Measurements from ENCODE around the gene RAVER1. TPM values are rescaled to one million over a fixed set of nuclear protein-coding genes. Genes with fewer than 3 reads are reported as not detected.

Gene RAVER1
- total RNA-seq, 2 experiments from 2014 or later, result 87.0 to 87.8 TPM

DNA sequence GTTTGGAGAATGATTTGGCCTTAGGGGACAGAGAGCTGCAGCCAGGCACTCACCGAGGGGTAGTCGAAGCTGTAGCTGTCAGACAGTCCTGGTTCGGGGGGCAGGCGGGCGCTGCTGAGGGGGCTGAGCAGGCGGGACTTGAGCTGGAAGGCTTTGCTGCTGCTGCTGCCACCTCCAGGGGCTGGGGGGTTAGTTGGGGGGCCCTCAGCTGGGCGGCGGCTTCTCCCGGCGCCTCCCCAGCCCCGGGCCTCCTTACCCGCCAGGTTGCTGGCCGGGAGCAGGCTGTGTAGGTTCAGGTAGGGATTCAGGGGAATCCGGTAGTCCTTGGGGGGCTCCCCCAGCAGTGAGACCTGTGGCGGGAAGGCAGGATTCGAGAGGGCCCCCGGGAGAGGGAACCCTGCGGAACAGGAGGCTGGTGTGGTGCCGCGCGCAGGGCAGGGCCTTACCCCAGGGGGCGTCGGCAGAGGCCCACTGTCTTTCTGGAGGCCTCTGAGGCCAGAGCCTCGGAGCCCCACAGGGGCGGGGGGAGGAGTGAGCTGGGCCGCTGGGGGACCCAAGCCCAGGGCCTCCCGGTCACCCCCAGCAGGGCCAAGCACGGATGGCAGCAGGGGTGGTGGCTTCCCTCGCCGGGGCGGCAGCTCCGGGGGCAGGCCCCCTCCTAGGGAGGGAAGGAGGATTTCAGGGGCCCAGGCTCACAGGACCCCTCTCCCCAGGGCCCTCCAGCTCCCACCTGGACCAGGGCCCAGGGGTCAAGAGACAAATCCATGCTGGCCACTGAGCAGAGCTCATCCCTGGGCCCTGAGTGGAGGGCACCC lies 12.5 kb downstream of the RAVER1 start:
- Mint-ChIP-seq H3K27ac (no peak overlapping the region), H3K27me3 (no peaks in the 10 kb centered on the region), H3K9me3 (ENCODE audit: low read depth) (no peaks in the 10 kb centered on the region), H3K36me3 (peaks cover 33% of the 10 kb centered on the region), H3K4me1 (peaks cover 4% of the 10 kb centered on the region), H3K4me3 (no peak overlapping the region)
- ATAC-seq (no peak), DNase-seq (no peak)
- CTCF ChIA-PET, result interaction anchor here (0.8 kb wide), 1 partner anchor 80 kb away, joined by 3 read pairs; no protein-coding TSS in a partner anchor

DNA sequence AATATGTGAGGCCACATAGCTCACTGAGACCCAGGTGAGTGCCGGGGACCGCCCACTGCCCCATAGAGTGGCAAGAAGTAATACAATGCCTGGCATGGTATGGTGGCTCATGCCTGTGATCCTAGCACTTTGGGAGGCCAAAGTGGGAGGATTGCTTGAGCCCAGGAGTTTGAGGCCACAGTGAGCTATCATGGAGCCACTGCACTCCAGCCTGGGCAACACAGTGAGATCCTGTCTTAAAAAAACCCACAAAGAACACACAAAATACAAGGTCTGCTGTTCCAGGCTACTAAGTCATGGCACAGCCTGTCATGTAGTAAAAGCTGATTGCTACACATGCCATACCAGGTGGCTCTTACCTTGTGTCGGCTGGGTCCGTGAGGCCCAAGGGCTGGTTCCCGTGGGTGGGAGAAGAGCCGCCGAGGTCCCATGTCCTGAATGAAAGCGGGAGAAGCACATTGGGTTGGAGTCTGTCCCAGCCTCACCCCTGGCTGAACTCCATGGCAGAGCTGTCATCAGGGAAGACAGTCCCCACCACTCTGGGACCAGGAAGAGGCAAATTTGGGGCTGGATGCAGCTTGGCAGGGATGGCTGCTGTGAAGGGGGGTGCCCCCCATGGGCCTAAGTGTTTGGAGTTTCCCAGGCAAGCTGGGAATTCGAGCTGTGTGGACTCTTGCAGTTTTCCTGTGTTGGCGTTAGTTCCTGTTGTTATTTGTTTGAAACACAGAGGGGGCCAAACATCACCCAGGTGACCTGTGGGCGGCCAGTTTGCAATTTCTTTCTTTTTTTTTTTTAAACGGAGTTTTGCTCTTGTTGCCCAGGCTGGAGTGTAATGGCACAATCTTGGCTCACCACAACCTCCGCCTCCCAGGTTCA lies 14.3 kb downstream of the RAVER1 start:
- H3K4me3 Mint-ChIP-seq, result no peak overlapping the region
- H3K27ac Mint-ChIP-seq, result no peak overlapping the region
- CTCF ChIA-PET, result interaction anchor here (0.9 to 1.6 kb wide), 4 partner anchors 21 to 72 kb away, joined by 3 to 4 read pairs (median 4); partner anchors contain the start of gene ICAM1

DNA sequence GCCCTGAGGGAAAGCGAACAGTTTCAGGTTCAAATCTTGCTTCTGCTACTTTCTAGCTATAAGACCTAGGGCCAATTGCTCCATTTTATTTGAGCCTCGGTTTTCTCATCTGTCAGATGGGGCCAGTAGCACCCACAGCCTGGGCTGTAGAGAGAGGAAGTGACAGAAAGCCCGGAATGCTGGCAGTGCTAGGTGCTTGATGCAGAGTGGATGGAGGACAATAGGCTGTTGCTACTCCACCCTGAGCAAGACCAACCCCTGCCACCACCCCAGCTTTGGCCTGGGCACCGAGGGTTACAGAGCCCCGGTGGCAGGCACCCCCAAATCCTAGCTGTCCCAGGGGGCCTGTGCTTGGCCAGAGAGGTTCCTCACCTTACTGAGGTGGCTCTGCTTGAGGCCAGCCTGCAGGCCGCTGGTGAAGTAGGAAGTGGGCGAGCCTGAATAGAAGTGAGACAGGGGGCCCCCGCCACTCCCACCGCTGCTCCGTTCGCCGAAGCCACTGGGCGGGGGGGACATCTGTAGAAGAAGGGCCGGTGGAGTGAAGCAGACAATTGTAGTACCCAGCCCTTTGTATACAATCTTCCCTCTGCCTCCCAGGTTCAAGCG lies 15.4 kb downstream of the RAVER1 start:
- Mint-ChIP-seq H3K27me3 (no peaks in the 10 kb centered on the region), H3K4me3 (no peak overlapping the region), H3K4me1 (peaks cover 15% of the 10 kb centered on the region), H3K36me3 (peaks cover 25% of the 10 kb centered on the region), H3K27ac (no peak overlapping the region), H3K9me3 (ENCODE audit: low read depth) (no peaks in the 10 kb centered on the region)
- DNase-seq, result no peak
- CTCF ChIA-PET, result interaction anchor here (1.6 kb wide), 2 partner anchors 47 to 71 kb away, joined by 3 to 4 read pairs; partner anchors contain the start of gene ICAM1
- no peak for ATAC-seq

More for the DNA sequence above, 14.3 kb downstream of the RAVER1 start:
- DNase-seq, result no peak
- no peaks in the 10 kb centered on the region for H3K27me3 Mint-ChIP-seq
- no peak for ATAC-seq
- H3K36me3 Mint-ChIP-seq, result peaks cover 28% of the 10 kb centered on the region
- peaks cover 15% of the 10 kb centered on the region for H3K4me1 Mint-ChIP-seq
- no peaks in the 10 kb centered on the region for H3K9me3 Mint-ChIP-seq (ENCODE audit: low read depth)

DNA sequence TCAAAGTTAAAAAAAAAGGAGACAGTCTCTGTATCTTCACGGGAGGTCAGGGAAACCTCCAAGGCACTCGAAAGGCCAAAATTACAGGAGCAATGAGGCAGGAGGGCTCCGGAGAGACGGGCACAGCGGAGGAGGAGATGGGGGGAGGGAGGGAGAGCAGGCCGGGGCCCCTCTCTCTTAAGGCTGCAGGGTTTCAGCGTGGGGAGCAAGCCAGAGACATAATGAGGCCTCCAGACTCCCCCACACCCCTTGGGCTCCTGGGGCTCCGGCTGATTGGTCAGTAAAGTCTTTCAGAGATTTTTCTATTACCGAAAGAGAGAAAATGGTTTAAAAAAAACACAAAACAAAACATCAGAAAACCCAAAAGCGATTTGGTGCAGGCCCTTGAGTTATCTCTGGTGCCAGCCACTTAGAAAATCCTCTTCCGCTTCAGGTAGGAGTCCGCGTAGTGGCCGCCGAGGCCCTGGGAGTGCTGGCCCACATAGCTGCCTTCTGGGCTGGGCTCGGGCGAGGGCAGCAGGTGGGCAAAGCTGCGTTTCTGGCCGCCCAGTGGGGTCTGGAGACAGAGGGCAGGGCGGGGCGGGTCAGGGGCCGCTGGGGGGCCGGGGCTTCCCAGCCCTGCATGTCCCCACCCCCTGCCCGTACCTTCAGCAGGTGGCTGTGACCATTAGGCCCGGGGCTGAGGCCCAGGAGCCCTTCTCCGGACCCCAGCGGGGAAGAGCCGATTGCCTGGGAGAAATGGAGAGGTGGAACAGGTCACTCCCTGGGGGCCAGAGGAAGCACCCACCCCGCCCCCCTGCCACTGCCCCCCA lies 16.1 kb downstream of the RAVER1 start:
- Mint-ChIP-seq H3K36me3 (peaks cover 25% of the 10 kb centered on the region), H3K4me1 (peaks cover 15% of the 10 kb centered on the region), H3K27ac (no peak overlapping the region), H3K9me3 (ENCODE audit: low read depth) (no peaks in the 10 kb centered on the region), H3K27me3 (no peaks in the 10 kb centered on the region), H3K4me3 (no peak overlapping the region)
- ATAC-seq (no peak), DNase-seq (no peak)
- CTCF ChIA-PET, result interaction anchor here (0.8 kb wide), 1 partner anchor 71 kb away, joined by 3 read pairs; no protein-coding TSS in a partner anchor

DNA sequence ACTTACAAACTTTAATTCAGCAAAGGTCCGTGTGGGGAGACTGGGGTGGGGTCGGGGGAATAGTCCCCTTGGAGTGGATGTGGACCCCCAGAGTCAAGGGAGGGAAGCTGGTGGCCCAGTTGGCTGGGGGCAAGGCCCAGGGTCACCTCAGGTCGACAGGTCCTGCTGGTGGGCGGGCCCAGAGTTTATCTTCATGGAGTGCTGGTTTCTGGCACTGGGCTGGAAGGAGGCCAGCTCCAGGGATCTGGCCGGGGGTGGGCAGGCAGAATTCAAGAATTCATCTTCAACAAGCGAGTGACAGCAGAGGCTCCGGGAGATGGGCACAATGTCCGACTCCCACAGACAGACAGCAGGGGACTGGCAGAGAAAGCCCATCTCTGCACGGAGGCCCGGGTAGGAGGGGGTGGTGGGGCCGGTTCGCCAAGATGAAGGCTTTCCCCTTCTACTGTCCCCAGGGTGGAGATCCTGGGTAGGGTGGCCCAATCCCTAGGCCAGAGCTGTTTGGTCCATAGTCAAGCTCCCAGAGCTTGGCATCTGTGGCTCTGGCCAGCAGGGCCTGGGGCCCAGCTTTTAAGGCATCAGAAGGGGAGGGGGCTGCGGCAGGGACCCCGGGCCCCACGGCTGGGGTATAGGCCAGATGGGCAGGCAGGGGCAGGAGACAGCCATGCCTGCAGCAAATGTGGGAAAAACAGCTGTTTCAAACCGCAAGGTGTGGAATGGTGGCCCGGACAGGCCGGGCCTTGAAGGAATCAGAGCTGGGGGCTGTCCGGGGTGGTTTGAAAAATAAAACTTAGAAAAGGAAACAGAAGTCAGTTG lies 16.9 kb downstream of the RAVER1 start:
- peaks cover 19% of the 10 kb centered on the region for H3K36me3 Mint-ChIP-seq
- ATAC-seq (no peak), DNase-seq (no peak)
- H3K9me3 Mint-ChIP-seq (ENCODE audit: low read depth), result no peaks in the 10 kb centered on the region
- H3K27ac Mint-ChIP-seq, result peak overlapping the region; percentile 58
- no peaks in the 10 kb centered on the region for H3K27me3 Mint-ChIP-seq
- CTCF ChIA-PET, result interaction anchor here (0.8 kb wide), 1 partner anchor 72 kb away, joined by 3 read pairs; no protein-coding TSS in a partner anchor
- peak overlapping the region; percentile 74 for H3K4me3 Mint-ChIP-seq
- peaks cover 15% of the 10 kb centered on the region for H3K4me1 Mint-ChIP-seq

DNA sequence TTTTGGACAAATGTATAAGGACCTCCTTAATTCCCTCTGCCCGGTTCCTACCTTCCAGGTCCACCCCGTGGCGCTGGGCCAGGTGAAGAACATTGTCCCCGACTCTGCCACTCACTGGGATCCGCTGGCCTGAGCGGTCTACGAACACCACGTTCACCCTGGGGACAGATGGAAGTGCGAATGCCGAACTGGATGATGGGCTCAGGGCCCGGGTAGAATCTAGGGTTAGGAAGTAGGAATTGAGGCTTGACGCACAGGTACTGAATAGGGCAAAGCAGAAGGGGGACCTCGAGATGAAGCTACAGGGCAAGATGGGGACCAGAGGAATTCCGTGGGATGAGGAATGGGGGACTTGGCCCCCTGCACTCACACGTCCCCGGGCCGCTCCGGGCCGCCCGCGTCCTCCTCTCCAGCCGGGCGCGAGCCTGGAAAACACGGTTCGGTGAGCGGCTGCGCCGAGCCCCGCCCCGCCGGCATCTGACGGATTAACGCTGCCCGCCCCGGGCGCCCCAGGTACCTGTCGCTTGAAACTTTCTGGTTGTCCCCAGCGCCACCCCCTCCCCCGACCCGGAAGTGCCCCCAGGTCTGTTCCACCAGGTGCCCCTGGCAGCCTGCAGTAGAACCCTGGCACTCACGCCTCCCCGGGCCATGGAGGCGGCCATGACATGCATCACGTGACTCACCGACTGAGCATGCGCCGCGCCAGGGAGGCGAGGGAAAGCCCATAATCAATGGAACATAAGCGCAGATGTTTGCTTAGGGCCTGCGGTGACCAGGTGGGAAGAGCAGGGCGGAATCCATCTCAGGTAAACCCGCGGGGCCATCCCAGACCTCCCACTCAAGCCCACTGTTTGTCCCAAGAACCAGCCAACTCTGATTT lies 17.8 kb downstream of the RAVER1 start, which contains the start of gene FDX2:
FDX2 (minus strand) TSS at position 681 of the 880 bp plus-strand sequence; CDS start at position 662, 19 bp downstream.
- H3K27me3 Mint-ChIP-seq, result no peaks in the 10 kb centered on the region
- H3K27ac Mint-ChIP-seq, result peak within 1 kb of the TSS; percentile 58
- peaks cover 19% of the 10 kb centered on the region for H3K36me3 Mint-ChIP-seq
- ATAC-seq (peak; percentile 91), DNase-seq (peak; percentile 91)
- no peaks in the 10 kb centered on the region for H3K9me3 Mint-ChIP-seq (ENCODE audit: low read depth)
- peaks cover 15% of the 10 kb centered on the region for H3K4me1 Mint-ChIP-seq
- H3K4me3 Mint-ChIP-seq, result peak within 1 kb of the TSS; percentile 74
- CTCF ChIA-PET, result interaction anchor here (0.7 to 1.0 kb wide), 5 partner anchors 36 to 73 kb away, joined by 3 to 4 read pairs (median 3); partner anchors contain the start of gene ICAM1

DNA sequence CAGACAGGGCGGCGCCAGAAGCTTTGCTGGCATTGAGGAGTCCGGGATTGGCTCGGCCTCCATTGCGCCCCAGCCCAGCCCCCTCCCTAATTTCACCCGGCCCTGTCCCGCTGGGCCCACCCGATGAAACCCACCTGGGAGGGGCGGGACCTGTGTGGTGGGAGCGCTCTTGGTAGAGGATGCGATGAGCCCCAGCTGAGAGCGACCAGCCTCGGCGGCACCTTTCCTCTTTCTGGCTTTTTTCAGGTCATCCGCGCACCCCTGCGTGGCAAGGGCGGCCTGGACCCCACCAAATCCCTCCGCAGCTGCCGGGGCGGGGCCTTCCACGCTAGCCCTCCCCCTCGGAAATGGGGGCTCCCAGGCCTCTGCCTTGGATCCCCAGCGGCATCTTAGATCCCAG lies 23.9 kb downstream of the RAVER1 start, which contains the start of gene ZGLP1:
ZGLP1 (minus strand) TSS at position 393 of the 400 bp plus-strand sequence.
- H3K27me3 Mint-ChIP-seq, result no peaks in the 10 kb centered on the region

DNA sequence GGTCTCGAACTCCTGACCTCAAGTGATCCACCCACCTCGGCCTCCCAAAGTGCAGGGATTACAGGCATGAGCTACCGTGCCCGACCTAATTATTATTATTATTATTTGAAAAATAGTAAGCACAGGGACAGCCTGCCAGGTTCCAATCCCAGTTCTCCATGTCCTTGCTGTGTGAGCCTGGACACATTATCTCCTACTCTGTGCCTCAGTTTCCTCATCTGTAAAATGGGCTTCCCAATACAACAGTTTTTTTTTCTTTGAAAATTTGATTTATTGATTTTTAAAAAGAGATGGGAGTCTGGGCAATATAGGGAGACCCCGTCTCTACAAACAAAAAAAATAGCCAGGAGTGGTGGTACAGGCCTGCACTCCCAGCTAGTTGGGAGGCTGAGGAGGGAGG lies 27.0 kb downstream of the RAVER1 start:
- Mint-ChIP-seq H3K4me1 (no peaks in the 10 kb centered on the region), H3K36me3 (no peaks in the 10 kb centered on the region), H3K27ac (no peak overlapping the region), H3K27me3 (peaks cover 3% of the 10 kb centered on the region), H3K9me3 (ENCODE audit: low read depth) (no peaks in the 10 kb centered on the region), H3K4me3 (no peak overlapping the region)
- ATAC-seq (no peak), DNase-seq (no peak)
- CTCF ChIA-PET, result interaction anchor here (1.5 to 4.5 kb wide), 3 partner anchors 27 to 39 kb away, joined by 5 to 18 read pairs (median 5); partner anchors contain the start of genes ICAM1 and RAVER1

More for the DNA sequence above, 23.9 kb downstream of the RAVER1 start, which contains the start of gene ZGLP1:
- CTCF ChIA-PET, result no interaction called here
- Mint-ChIP-seq H3K9me3 (ENCODE audit: low read depth) (no peaks in the 10 kb centered on the region), H3K27ac (no peak within 1 kb of the TSS), H3K36me3 (no peaks in the 10 kb centered on the region), H3K4me1 (peaks cover 2% of the 10 kb centered on the region), H3K4me3 (no peak within 1 kb of the TSS)
- ATAC-seq (no peak), DNase-seq (no peak)

DNA sequence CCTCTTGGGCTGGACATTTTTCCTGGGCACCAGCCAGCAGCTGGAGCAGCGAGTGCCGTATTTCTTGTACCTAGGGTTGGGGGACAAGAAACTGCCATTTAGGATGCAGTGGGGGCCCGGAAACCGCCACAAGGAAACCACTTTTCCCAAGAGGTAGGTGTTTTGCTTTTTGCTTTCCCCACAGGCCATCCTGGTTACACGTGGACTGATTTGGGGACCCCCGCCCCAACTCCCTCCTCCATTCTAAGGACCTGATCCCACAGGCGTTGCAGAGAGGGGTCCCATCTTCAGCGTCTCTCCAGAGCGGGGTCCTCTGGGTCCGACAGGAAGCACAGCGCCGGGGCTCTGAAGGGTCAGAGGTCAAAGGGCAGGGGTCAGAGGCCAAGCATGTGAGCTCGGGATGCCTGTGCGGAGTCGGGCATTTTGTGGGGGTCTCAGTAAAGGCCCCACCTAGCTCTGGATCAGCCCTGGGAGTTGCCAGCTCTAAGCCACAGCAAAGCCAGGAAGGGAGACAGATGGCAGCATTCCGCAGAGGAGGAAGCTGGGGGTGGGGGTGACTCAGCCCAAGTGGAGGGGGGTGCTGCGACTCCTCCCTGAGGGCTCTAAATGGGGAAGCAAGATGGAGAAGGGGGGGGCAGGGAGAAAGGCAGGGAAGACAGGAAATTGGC lies 28.1 kb downstream of the RAVER1 start:
- CTCF ChIA-PET, result interaction anchor here (1.8 to 4.5 kb wide), 2 partner anchors 28 to 35 kb away, joined by 5 to 18 read pairs; partner anchors contain the start of genes ICAM1 and RAVER1
- no peaks in the 10 kb centered on the region for H3K9me3 Mint-ChIP-seq (ENCODE audit: low read depth)
- H3K27ac Mint-ChIP-seq, result no peak overlapping the region
- peaks cover 6% of the 10 kb centered on the region for H3K27me3 Mint-ChIP-seq
- H3K36me3 Mint-ChIP-seq, result no peaks in the 10 kb centered on the region
- DNase-seq (no peak), ATAC-seq (peak; percentile 12)
- H3K4me1 Mint-ChIP-seq, result no peaks in the 10 kb centered on the region
- H3K4me3 Mint-ChIP-seq, result no peak overlapping the region

All from activated CD8-positive, alpha-beta memory T cell treated with anti-CD3 and anti-CD28 coated beads, Interleukin-2, amount 10 ng/mL, durations not matched to agents 7 days and 5 days (primary cell).